GM21576 (cell line): Measurements from ENCODE around the gene NHLRC4.
A peak's percentile ranks its signal among the peaks of the same experiment; 100 is the strongest.

Experiments
- ATAC-seq: cut with Tn5 transposase; IDR thresholded peaks from one replicate; pipeline ENCODE4 v1.9.1; 2021; ENCODE audit warnings: mild to moderate bottlenecking, moderate library complexity; ENCODE audit not compliant: unreplicated experiment

Gene NHLRC4, protein sequence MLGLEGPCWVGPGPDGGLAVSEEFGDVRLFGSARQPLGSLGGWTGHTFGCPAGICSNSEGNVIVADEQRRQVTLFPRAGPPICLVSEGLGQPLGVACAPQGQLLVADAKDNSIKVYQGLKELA

DNA sequence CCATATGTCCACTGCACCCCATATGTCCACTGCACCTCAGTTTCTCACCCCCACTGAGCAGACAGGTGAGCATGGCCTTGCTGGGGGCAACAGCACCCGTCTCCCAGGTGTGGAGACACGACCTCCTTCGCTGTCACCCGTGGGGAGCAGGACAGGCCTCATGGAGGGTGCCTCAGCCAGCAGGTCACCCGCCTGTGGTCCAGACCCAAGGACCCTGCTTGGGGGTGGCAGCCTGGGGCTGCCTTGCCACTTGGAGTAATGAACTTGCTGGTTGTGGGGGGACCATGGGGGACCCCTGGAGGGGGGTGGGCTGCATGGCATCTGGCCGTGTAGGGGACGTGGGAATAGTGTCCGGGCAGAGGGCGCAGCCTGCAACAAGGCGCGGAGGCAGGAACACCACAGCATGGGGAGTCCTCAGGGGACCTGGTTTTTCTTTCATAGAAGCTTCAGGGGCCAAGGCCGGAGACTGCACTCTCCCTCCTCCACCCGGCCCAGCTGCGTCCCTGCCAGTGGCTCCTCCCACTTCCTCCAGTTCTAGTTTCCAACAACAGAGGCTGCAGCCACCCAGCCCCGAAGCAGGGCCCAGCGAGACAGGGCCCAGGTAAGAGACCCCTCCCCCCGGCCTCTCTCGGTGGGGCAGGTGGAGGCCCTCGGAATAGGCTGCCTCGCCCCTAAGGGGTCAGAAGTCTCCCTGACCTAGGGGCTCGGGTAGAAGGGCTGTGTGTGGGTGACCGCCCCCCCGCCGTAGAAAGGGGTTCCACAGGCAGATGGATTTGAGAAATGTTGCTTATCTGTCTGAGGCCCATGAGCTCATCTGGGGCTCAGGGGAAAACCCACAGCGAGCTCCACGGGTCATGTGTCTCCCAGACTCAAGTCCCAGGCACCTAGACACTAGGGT lies at the start of gene NHLRC4:
TSS of gene NHLRC4 (plus strand) at position 531 of the 898 bp plus-strand sequence. CDS start 1,043 bp downstream, outside the sequence.
- no peak for ATAC-seq

DNA sequence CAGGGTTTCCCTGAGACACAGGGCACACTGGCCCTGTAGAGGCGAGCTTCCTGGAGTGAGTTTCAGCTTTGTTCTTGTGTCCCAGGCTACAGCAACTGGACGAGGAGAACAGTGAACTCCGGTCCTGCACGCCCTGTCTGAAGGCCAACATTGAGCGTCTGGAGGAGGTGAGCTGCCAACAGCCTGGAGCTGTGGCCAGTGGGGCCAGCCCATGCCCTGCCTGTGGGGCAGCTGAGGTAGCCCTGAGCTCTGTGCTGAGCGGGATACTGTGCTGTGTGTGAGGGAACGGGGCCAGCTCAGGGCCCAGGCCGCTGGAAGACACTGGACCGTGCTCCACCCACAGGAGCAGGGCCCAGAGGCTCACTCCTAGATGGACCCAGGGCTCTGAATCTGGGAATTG lies 47.9 kb upstream of the NHLRC4 start:
- no peak for ATAC-seq

DNA sequence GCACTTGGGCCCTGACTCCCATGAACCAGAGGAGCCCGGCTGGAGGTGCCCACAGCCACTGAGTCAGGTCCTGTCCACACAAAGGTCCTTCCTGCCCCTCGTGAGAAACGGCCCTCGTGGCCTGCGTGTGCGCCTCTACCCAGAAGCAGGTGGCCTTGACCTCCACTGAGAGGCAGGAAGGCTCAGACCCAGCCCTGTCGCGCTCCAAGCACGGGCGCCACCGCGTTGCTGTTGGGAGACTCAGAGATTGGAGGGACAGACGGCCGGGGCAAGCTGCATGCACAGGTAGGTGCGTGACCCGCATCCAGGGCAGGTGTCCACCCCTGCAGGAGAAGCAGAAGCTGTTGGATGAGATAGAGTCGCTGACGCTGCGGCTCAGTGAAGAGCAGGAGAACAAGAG lies 47.4 kb upstream of the NHLRC4 start:
- no peak for ATAC-seq

DNA sequence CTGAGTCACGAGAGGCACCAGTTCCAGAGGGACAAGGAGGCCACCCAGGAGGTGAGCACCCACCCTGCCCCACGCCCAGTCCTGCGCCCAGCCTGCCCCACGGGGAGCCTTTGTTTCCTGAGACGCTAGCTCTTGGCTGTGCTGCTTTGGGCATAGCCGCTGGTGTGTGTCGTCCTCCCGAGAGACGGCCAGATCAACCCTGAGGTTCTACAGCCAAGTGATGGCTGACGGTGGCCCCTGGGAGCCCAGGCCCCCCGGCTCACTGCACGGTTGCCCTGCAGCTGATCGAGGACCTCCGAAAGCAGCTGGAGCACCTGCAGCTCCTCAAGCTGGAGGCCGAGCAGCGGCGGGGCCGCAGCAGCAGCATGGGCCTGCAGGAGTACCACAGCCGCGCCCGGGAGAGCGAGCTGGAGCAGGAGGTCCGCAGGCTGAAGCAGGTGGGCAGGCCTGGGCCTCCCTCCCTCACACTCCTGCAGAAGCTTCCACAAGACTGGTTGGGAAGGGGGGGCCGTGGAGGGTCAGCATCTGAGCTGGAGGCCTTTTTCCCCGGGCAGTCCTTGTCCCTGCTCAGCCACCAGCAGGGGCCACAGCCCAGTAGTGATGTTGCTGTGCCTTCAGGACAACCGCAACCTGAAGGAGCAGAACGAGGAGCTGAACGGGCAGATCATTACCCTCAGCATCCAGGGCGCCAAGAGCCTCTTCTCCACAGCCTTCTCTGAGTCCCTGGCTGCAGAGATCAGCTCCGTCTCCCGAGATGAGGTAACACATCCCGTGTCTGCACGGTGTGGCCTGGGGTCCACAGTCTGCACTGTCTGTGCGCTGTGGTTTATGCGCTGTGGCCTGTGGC lies 46.7 kb upstream of the NHLRC4 start:
- no peak for ATAC-seq

DNA sequence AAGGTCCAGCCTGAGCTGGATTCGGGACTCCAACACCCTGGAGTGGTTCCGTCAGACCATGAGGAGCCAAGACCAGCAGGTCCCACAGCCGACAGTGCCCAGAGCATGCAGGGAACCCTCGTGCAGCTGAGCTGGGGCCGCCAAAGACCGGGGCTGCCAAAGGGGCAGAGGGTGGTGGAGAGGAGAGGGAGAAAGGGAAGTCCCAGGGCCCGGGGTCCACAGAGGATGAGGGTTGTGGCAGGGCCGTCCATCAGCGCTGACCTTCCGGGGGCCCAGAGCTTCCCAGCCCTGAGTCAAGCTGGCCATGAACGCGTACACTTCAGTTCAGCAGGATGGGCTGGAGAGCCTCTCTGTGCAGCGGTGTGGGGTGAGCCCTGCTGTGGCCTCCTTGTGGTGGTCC lies 46.0 kb upstream of the NHLRC4 start:
- no peak for ATAC-seq

DNA sequence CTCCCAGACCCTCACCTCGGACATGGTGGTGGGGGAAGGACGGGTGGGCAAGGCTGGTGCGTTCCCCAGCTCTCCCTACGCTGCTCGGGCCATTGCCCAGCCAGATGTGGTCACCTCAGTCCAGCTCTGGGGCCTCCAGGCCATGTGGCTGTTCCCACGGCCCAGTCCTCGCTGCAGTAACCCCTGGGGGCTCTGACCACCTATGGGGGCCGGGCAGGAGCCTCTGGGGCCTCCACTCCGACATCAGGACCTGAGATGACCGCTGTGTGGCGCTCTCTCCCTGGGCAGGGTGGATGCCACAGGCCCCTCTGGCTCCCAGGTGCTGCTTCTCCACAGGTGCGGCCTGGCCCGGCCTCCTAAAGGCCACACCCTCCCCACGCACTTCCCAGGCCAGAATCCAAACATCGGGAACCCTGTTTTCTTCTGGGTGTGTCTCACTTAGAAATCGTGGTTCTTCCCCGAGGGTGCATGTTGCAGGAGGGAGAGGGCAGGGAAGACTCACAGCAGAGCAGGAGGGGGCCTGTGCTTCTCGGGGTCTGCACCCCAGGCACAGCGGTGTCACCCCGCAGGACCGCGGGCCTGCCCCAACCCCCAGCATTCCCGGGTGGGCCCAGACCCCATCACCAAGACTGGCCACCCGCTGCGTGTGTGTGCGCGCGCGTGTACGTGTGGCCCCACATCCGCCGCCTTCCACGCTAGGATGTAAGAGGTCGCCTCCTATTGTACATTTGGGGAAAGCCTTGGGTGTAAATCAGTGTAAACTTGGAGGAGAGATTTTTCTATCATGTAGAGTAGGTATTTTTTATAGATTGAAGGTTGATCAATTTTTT lies 45.2 kb upstream of the NHLRC4 start:
- no peak for ATAC-seq

DNA sequence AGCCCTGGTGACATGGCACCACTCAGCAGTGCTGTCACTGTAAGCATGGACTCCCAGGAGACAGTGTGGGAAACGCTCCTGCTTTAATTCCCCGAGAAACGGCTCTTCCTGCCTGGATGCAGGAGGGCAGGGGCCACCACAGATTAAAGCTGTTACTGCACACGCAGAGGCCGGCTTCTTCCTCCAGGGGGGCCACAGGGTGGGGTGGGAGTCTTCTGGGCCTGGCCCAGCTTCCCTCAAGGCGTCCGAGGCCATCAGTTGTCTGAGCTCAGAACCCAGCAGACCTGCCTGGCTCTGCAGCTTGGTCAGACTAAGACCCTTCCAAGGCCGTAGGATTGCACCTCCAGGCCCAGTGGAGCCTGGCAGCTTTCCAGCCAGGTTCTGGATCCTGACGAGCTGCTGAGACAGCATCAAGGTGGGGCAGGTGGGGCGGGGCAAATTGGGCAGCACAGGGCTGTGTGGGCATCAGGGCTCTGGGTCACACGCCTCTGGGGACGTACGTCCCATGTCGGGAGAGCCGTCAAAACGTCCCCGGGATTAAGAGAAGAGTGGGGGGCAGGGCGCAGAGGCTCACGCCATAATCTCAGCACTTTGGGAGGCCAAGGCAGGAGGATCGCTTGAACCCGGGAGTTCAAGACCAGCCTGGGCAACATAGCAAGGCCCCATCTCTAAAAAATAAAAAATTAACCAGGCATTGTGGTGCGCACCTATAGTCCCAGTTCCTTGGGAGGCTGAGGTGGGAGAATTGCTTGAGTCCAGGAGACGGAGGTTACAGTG lies 44.3 kb upstream of the NHLRC4 start:
- ATAC-seq: no peak

DNA sequence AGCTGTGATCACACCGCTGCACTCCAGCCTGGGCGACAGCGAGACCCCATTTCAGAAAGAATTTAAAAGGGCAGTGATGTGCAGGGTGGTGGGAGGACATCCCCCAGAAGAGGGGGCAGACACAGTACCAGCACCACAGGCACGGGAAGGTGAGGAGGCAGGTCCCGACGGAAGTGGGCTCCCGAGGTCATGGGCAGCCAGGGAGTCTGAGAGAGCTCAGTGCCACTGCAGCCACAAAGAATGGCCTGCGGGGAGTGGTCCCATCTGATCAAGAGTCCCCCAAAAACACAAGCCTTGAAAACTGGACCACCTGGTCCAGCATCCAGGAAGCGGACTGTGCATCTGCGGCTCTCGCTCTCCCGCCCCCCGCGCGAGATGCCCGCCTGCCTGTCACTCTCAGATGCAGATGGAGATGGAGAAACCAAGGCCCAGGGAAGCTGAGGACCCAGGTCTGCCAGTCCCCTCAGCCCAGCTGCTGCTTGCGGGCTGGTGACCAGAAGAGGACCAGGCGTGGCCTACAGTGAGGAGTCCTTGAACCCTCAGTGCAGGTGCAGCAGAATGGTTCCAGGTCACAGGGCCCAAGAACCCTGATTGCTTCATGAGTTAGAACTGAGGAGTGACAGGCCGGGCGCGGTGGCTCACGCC lies 43.6 kb upstream of the NHLRC4 start:
- no peak for ATAC-seq

DNA sequence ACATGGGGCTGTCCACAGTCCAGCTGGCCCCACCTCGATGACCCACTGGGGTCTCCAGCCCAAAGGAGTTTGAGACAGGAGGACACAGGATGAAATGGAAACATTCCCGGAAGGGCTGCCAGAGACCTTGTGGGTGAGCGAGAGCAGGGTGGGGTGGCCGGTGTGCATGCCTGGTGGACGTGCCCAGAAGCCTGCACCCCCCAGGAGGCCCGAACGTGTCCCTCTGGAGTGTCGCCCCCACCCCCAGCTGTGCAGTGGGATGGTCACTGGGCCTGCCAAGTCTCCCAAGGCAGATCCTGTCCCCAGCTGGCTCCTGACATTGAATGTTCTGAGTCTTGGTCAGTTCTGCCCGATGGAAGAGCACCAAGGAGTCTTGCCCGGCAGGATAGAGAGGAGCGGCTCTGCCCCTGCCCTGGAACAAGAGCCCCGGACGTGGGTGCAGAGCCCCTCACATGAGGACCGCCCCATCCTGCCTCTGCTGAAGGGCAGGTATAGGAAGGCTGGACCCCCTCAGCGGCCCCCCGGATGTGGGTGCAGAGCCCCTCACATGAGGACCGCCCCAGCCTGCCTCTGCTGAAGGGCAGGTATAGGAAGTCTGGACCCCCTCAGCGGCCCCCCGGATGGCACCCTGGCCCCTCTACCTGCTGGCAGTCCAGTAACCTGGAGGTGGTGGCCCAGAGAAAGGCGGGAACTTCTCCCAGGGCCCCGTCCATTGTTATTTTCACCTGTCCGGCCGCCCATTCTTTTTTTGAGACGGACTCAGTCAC lies 42.3 kb upstream of the NHLRC4 start:
- no peak for ATAC-seq

DNA sequence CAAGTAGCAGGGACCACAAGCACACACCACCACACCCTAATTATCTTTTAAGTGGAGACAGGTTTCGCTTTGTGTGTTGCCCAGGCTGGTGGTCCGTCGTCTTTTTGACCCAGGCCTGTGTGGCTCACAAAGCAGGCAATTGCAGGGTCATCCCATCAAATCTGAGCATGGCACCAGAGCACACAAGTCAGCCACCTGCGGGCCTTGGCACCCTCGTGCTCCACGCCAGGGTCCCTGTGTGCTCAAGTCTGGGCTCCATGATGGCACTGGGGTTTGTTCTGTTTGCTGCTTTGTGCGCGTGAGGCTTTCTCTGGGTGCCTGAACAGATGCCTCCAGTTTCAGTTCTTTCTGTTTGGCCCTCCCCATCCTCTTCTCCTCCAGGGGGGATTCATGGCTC lies 41.7 kb upstream of the NHLRC4 start:
- ATAC-seq: no peak

DNA sequence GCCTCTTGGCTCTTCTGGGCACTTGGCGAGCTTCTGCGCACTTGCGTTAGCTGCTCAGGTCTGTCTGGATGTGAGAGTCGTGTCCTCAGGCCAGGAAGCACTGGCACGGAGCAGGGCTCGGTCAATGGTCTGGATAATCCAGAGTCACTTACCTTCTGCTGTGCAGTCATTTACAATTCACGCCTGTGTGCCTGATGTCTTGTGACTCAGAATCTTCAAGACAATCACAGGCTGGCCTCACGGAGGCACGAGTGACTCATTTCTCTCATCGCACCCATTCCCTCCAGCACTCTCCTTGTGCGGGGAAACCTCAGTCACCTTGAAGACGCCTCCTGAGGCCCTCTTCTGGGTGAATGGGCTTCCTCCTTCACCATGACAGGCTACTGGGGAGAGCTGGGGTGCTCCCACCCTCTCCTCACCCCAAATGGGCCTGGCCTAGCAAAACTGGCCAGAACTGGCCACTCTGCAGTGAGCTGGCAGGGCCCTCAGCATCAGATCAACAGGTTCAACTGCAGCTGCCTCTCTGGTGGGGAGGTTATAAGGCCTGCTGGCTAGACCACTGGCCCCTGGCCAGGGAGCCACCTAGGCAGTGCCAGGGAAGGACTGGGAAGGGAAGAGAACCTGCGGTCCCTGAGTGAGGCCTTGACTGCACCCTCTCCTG lies 41.2 kb upstream of the NHLRC4 start:
- ATAC-seq: peak; percentile 26

DNA sequence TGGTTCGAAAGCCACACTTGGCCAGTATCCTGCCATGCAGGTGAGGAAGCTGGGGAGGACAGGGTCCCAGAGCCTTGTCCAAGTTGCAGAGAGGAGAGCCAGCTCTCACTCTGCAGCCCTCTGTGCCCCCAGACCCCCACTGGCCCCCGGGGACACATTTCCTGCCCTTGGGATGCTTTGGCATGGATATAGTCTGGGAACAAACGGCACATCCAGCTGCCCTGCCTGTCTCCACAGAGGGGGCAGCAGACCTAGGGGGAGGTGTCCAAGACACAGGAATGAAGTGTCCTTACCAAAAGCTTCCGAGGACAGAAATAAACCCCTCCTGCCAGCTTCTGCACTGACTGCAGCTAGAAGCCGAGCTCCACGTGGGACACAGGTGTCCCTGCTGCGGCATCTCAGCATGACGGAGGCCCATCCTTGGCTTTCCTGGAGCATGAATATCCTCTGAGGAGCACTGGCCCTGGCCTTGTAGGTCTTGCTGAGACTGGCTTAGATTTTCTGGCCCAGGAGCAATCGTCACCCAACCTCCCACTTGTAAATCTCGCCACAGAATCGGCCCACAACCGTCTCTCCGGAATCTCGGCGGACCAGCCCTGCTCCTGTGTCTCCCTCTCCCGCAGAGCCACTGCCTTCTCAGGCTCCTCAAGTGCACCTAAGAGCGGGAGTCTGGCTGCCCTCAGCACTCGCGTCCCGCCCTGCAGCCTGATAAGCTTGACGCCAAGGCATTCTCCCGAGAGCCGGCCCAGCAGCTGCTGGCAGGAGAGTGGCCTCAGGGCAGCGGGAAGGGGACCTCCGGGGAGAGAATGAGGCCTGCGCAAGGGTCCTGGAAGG lies 40.4 kb upstream of the NHLRC4 start:
- ATAC-seq: peak; percentile 2

DNA sequence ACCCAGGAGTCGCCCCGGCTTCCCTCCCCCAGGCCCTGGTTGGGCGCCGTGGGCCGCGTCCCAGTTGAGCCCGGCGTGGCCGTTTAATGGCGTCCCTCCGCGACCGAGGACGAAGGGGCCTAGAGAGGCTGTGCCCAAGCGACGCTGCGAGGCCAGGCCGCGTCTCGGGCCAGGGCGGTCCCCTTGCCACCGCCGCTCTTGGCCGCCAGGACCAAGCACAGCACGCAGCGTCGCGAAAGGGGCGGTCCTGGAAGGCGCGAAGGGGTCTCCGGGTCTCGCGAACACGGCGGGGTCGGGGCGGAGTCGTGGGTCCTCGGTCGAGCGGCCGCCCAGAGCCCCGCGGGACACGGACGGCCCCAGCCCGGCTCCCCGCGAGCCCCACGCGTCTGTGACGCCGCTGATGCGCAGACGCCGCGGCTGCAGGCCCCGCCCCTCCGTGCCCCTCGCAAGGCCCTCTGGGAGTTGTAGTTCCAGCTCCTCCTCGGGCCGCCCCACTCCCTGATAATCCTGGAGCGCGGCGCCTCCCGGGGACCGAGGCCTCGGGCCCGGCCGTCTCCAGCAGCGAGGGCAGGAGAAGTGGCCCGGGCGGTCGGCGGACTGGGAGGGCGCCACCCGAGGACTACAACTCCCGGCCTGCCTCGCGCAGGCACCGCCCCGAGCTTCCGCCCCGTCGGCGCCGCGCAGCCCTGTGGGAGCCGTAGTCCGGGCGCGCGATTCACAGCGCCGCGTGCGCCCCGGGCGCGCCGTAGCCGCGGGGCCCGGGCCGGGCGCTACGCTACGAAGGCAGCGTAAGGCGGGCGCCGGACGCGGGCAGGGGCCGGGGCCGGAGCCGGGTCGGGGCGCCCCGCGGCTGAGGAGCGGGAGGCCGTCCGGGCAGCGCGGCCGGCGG lies 39.5 kb upstream of the NHLRC4 start, which contains the start of gene CAPN15:
TSS of gene CAPN15 (plus strand) at position 698 of the 889 bp plus-strand sequence. CDS start 19,127 bp downstream, outside the sequence.
- peak; percentile 54 for ATAC-seq

DNA sequence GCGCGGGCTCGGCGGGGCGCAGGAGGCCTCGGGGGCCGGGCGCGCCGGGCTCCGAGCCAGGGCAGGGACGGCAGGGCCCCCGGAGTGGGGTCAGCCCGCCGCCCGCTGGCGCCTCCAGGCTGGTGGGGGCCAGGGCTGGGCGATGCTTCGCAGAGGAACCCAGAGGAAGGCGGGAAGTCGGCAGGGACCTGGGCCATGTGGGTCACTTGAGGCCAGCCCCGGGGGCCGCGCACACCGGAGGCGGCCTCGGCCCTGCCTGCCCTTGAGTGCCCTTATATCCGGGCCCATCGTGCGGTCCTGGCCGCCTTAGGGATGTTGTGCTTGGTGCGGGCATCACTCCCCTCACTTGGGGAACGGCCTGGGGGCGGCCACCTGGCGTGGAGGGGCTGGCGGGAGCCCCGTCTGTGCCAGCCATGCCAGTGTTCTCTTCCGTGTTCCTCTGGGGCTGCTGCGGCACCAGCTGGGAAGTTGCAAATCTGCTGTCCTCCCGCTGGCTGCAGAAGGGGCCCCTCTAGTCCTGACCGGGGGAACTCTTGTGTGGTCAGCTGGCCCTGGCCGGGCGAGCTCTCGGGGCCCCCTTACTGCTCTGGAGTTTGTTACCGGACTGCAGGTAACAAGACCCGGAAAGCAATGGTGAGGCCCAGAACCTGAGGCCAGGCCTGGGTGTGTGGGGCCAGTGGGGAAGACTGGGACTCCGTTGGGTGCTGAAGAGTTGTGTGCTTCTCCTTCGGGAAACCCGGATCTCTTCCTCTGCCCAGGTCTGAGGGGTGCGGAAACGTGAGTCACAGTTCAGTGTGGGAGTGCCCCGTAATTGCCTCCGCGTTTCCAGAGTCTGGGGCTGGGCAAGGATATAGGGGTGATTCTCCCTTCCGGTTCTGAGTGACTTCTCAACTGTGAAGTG lies 38.4 kb upstream of the NHLRC4 start:
- no peak for ATAC-seq

DNA sequence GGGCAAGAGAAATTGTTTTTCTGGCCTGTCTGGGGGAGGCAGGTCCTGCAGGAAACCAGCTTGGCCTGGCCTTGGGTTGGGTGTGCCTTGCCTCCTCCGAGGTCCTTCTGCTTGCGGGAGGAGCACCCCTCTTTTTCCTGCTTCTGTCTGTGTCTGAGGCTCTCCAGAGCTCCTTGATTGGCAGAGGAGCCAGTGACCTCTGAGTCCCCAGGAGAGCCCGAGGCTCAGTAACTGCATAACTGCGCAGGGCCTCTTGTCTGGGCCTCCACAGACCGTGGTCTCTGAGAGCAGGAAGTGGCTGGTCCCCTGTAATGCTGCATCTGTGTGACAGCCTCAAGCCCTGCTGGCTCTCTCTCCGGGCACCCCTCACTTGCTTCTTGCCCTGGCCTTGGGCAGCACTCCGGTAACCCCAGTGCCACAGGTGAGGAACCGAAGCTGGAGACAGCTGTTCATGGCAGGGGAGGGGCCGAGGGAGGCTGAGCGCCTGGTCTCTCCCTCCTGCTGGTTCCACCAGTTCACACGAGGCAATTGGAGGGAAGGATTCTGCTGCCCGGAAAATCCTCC lies 37.7 kb upstream of the NHLRC4 start:
- no peak for ATAC-seq
